Measurements from ENCODE around the gene EYA3. TPM values are rescaled to one million over a fixed set of nuclear protein-coding genes. Genes with fewer than 3 reads are reported as not detected.

EYA3 gene
- total and polyA plus RNA-seq, 2 of the 8 experiments (the other 6 are each of a cell fraction or from before 2014, with no cell fraction given) = 15.0 to 33.9 TPM

DNA sequence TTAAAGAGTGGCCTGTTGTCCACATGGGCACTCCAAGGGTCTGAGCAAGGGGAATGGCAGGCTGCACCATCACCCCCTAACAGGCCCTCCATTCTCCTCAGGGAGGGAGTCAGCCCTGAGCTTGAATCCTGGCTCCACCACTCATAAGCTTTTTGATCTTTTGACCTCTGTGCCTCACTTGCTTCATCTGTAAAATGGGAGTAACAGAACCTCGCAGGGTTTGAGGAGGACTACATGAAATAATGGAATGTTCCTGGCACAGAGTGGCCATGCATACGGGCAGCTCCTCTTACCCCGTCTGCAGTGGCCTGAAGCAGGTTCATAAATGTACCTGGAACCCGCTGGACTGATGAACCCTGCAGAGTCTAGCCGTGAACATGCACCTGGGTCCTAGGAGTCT, 130.8 kb downstream of the EYA3 start (continued):
- TF ChIP-seq TBP (IDR thresholded peaks at IDR 0.05; ENCODE audit: low read depth, low read length) (no peak), CREB1 (IDR thresholded peaks at IDR 0.05) (no peak)

Data from H1 (cell line).